DND-41 (cell line): ENCODE results near the gene BNC2.

Experiments
- EZH2 ChIP-seq: IDR thresholded peaks from 3 replicates; pipeline ENCODE4 v1.6.1; 2012; ENCODE audit warnings: borderline replicate concordance, low read depth, mild to moderate bottlenecking, moderate library complexity, low read length, inconsistent platforms; ENCODE audit not compliant: severe bottlenecking
- TF ChIP-seq, protein P1 (sequence below): IDR thresholded peaks from 2 replicates; pipeline ENCODE4 v1.5.1; 2012; ENCODE audit warnings: borderline replicate concordance, low read length, moderate library complexity, mild to moderate bottlenecking; ENCODE audit not compliant: poor library complexity, severe bottlenecking; ENCODE audit errors: extremely low read depth

- TF ChIP-seq, protein P1, sequence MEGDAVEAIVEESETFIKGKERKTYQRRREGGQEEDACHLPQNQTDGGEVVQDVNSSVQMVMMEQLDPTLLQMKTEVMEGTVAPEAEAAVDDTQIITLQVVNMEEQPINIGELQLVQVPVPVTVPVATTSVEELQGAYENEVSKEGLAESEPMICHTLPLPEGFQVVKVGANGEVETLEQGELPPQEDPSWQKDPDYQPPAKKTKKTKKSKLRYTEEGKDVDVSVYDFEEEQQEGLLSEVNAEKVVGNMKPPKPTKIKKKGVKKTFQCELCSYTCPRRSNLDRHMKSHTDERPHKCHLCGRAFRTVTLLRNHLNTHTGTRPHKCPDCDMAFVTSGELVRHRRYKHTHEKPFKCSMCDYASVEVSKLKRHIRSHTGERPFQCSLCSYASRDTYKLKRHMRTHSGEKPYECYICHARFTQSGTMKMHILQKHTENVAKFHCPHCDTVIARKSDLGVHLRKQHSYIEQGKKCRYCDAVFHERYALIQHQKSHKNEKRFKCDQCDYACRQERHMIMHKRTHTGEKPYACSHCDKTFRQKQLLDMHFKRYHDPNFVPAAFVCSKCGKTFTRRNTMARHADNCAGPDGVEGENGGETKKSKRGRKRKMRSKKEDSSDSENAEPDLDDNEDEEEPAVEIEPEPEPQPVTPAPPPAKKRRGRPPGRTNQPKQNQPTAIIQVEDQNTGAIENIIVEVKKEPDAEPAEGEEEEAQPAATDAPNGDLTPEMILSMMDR, result no peak
- TF ChIP-seq EZH2, result no peak
Observed at GRCh38 chr9:16732546-16732945, 137.9 kb downstream of the BNC2 start.
